ENCODE results near the gene ZNF683.
"Not testable (repeated sequence)": the region's sequence is repeated elsewhere in the genome, so short reads cannot be mapped to it uniquely, and the experiment has no call there.

ZNF683 gene

DNA sequence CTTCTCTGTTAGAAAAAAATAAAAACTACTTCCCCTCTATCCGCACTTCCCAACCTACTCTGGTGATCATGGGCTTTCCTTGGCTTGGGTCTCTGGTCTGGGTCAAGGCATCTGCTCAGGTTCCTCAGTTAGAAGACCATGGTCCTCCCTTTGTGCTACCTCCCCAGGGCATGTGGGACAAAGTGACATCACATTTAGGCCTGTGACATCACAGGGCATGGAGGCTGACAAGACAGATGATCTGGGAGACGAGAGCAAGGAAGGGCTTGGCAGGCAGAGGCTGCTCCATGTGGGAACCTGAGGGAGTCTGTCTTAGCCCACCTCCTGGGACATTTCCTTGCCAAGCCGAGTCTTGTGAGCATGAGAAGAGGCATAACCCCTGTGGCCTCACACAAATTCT is at the start of gene ZNF683:
TSS of gene ZNF683 (minus strand) at position 140 of the 400 bp plus-strand sequence. CDS start 4,179 bp downstream, outside the sequence.
- not testable (repeated sequence) for H3K4me3 ChIP-seq (ENCODE audit: low read depth, low read length); DNase-seq (ENCODE audit: low read depth)

DNA sequence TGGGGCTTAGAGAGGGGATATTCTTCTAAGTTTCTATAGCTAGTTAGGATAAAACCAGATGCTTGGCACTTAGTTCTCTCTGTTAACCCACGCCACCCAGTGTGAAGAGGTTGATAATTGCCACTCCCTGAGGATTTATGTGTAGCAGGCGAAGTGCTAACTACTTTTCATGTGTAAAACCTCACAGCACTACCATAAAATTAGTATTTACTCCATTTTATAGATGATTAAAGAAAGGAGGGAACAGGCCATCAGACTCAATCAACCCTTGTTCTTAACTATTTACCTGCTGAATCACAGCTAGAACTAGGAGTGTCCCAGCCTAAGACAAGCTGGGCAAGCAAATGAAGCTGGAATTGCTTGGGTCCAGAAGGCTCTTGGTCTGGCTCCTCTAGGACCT is 46.9 kb upstream of the ZNF683 start:
- DNase-seq (ENCODE audit: low read depth): no peak
- TF ChIP-seq POLR2A (IDR thresholded peaks at IDR 0.05; ENCODE audit: extremely low read depth, insufficient read length): no peak
- TF ChIP-seq, protein P1, sequence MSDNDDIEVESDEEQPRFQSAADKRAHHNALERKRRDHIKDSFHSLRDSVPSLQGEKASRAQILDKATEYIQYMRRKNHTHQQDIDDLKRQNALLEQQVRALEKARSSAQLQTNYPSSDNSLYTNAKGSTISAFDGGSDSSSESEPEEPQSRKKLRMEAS (IDR thresholded peaks at IDR 0.05; ENCODE audit: low read depth, low read length): no peak
- TF ChIP-seq MYC (IDR thresholded peaks at IDR 0.05; ENCODE audit: low read depth, low read length): no peak
- TF ChIP-seq, protein P2, sequence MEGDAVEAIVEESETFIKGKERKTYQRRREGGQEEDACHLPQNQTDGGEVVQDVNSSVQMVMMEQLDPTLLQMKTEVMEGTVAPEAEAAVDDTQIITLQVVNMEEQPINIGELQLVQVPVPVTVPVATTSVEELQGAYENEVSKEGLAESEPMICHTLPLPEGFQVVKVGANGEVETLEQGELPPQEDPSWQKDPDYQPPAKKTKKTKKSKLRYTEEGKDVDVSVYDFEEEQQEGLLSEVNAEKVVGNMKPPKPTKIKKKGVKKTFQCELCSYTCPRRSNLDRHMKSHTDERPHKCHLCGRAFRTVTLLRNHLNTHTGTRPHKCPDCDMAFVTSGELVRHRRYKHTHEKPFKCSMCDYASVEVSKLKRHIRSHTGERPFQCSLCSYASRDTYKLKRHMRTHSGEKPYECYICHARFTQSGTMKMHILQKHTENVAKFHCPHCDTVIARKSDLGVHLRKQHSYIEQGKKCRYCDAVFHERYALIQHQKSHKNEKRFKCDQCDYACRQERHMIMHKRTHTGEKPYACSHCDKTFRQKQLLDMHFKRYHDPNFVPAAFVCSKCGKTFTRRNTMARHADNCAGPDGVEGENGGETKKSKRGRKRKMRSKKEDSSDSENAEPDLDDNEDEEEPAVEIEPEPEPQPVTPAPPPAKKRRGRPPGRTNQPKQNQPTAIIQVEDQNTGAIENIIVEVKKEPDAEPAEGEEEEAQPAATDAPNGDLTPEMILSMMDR (IDR thresholded peaks at IDR 0.05; ENCODE audit: low read depth, low read length): no peak
- no peak overlapping the region for H3K4me3 ChIP-seq (ENCODE audit: low read depth, low read length)

DNA sequence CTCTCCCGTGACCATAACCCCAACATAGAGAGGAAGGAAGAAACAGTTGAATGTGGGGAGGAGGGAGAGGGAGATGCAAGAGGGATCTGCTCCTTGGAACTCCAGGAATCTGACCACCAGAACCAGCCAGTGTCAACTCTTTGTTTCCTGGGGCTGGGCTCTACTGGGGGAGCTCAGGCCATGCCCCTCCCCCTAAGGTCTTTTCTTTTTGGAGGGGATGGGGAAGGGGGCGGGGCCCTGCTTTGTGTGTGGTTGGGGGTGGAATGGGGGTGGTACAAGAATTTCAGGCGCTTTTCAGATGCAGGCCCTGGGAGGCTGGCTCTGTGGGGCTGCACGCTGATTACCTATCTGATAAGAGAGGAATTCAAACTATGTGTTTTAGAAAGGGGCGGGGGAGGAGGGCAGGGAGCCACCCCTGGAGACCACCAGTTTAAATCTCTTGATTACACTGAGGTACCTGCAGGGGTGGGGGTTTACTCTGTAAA is 46.4 kb upstream of the ZNF683 start:
- TF ChIP-seq, protein P2 (IDR thresholded peaks at IDR 0.05; ENCODE audit: low read depth, low read length): no peak
- no peak for TF ChIP-seq MYC (IDR thresholded peaks at IDR 0.05; ENCODE audit: low read depth, low read length)
- TF ChIP-seq, protein P1 (IDR thresholded peaks at IDR 0.05; ENCODE audit: low read depth, low read length): no peak
- no peak for TF ChIP-seq POLR2A (IDR thresholded peaks at IDR 0.05; ENCODE audit: extremely low read depth, insufficient read length)
- no peak overlapping the region for H3K4me3 ChIP-seq (ENCODE audit: low read depth, low read length)
- no peak for DNase-seq (ENCODE audit: low read depth)

DNA sequence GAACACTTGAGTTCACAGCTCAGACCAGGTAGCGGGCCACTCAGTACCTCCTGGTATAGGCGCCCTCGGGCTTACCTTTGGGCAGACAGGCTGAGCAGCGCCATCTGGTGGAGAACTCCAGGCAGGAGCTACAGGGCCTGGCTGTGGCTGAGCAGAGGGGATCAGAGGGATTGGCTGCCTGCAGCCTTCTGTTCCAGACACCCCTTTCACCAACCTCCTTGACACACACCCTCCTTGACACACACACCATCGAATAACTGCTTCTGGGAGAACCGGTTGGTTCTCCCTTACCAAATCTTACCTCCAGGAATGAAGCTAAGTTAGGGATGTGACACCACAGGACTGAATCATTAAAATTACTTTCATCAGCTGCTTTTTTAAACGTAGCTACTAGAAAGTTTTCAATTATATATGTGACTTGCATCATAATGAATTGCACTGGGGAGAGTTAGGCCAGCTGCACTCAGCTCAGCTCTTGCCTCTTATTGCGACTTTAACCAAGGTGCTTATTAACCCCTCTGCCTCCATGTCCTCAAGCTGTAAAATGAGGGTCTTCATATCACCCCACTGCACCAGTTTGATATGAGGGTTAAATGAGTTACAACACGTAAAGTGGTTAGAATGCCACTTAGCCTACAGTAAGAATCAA is 44.7 kb upstream of the ZNF683 start:
- peak; percentile 78 for DNase-seq (ENCODE audit: low read depth)
- TF ChIP-seq POLR2A (IDR thresholded peaks at IDR 0.05; ENCODE audit: extremely low read depth, insufficient read length) (no peak), MYC (IDR thresholded peaks at IDR 0.05; ENCODE audit: low read depth, low read length) (no peak)
- TF ChIP-seq, protein P2 (IDR thresholded peaks at IDR 0.05; ENCODE audit: low read depth, low read length): peak; percentile 95
- no peak overlapping the region for H3K4me3 ChIP-seq (ENCODE audit: low read depth, low read length)

DNA sequence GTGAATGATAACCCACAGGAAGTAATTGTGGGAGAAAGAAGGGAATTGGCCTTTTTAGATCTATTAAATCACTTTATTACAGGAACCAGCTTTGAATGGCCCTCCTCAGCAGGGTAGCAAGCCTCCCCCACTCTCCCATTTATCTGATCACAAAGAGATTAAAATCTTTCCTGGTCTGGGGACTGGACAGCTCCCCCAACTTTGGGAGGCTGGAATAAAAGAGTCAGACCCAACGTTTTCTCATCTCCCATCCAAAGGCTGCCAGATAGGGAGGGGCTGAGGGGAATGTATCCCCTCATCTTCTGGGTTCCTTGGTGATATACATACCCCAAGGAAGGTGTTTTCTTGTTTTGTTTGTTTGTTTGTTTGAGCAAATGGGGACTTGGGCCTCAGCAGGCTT is 40.5 kb upstream of the ZNF683 start:
- no peak overlapping the region for H3K4me3 ChIP-seq (ENCODE audit: low read depth, low read length)
- no peak for DNase-seq (ENCODE audit: low read depth)
- no peak for TF ChIP-seq MYC (IDR thresholded peaks at IDR 0.05; ENCODE audit: low read depth, low read length)
- TF ChIP-seq POLR2A (IDR thresholded peaks at IDR 0.05; ENCODE audit: extremely low read depth, insufficient read length): no peak
- TF ChIP-seq, protein P1 (IDR thresholded peaks at IDR 0.05; ENCODE audit: low read depth, low read length): no peak
- TF ChIP-seq, protein P2 (IDR thresholded peaks at IDR 0.05; ENCODE audit: low read depth, low read length): no peak

DNA sequence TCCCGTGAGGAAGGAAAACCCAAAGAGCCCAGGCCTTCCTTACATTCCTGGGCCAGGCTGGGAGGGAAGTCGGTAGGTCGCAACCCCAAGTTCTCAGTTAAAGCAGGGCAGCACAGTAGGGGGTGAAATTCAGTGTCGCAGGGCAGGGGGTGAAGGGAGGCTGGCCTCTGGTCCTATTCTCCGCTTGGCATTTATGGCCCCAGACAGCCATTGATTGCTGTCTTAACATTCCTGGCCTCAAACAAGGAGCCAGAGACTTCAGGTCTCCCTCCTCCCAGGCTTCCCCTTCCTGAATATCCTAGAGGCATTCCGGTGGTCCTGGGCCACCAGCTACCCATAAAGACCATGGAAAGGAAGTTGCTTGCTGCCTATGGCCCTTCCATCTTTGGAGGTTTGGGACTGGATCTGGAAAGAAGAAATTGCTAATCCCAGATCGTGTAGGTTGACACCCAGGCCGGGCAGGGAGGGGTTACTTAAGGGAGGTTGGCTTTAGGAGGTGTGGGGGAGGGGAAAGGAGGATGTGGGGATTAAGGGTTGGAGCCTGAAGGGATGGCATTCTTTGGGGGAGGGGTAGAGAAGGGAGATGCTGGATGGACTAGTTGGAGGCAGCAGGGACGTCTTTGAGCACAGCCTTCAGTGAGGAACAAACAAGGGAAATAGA is 39.8 kb upstream of the ZNF683 start:
- no peak for DNase-seq (ENCODE audit: low read depth)
- H3K4me3 ChIP-seq (ENCODE audit: low read depth, low read length): no peak overlapping the region
- TF ChIP-seq, protein P2 (IDR thresholded peaks at IDR 0.05; ENCODE audit: low read depth, low read length): no peak
- TF ChIP-seq, protein P1 (IDR thresholded peaks at IDR 0.05; ENCODE audit: low read depth, low read length): no peak
- TF ChIP-seq POLR2A (IDR thresholded peaks at IDR 0.05; ENCODE audit: extremely low read depth, insufficient read length): no peak
- no peak for TF ChIP-seq MYC (IDR thresholded peaks at IDR 0.05; ENCODE audit: low read depth, low read length)

Data from NB4 (cell line).